Measurements from ENCODE around the gene DET1. TPM values are rescaled to one million over a fixed set of nuclear protein-coding genes. Genes with fewer than 3 reads are reported as not detected.
A peak's percentile ranks its signal among the peaks of the same experiment; 100 is the strongest.

DET1 gene
- total and polyA plus RNA-seq, 2 of the 13 experiments (the other 11 are each of a cell fraction or from before 2014, with no cell fraction given), result 2.2 to 4.2 TPM

DNA sequence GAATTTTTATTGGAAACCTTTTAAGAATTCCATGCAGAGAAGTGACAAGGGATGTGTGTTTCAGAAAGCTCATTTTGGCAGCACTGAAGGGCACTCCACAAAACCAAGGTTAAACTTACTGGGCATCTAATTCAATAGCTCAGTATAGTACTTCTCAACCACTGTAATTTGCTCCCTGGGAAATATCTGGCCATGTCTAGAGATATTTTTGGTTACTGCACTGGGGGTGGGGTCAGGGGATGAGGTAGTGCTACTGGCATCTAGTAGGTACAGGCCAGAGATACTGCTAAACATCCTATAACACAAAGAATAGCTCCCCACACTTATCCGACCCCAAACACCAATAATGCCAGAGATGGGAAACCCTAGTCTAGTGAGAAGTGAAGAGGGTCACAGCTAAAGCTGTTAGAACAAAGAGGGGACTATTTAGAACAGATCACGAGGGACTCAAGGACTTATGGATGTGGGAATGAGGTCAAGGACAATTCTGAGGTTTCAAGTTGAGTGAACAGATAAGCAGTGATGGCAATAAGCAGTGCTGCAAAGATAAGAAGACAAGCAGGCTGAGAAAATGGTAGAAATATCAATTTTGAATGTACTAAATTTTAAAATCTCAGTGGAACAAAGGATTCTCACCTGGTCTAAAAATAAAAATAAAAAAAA, 82.5 kb downstream of the DET1 start (continued):
- TF ChIP-seq, protein P1, sequence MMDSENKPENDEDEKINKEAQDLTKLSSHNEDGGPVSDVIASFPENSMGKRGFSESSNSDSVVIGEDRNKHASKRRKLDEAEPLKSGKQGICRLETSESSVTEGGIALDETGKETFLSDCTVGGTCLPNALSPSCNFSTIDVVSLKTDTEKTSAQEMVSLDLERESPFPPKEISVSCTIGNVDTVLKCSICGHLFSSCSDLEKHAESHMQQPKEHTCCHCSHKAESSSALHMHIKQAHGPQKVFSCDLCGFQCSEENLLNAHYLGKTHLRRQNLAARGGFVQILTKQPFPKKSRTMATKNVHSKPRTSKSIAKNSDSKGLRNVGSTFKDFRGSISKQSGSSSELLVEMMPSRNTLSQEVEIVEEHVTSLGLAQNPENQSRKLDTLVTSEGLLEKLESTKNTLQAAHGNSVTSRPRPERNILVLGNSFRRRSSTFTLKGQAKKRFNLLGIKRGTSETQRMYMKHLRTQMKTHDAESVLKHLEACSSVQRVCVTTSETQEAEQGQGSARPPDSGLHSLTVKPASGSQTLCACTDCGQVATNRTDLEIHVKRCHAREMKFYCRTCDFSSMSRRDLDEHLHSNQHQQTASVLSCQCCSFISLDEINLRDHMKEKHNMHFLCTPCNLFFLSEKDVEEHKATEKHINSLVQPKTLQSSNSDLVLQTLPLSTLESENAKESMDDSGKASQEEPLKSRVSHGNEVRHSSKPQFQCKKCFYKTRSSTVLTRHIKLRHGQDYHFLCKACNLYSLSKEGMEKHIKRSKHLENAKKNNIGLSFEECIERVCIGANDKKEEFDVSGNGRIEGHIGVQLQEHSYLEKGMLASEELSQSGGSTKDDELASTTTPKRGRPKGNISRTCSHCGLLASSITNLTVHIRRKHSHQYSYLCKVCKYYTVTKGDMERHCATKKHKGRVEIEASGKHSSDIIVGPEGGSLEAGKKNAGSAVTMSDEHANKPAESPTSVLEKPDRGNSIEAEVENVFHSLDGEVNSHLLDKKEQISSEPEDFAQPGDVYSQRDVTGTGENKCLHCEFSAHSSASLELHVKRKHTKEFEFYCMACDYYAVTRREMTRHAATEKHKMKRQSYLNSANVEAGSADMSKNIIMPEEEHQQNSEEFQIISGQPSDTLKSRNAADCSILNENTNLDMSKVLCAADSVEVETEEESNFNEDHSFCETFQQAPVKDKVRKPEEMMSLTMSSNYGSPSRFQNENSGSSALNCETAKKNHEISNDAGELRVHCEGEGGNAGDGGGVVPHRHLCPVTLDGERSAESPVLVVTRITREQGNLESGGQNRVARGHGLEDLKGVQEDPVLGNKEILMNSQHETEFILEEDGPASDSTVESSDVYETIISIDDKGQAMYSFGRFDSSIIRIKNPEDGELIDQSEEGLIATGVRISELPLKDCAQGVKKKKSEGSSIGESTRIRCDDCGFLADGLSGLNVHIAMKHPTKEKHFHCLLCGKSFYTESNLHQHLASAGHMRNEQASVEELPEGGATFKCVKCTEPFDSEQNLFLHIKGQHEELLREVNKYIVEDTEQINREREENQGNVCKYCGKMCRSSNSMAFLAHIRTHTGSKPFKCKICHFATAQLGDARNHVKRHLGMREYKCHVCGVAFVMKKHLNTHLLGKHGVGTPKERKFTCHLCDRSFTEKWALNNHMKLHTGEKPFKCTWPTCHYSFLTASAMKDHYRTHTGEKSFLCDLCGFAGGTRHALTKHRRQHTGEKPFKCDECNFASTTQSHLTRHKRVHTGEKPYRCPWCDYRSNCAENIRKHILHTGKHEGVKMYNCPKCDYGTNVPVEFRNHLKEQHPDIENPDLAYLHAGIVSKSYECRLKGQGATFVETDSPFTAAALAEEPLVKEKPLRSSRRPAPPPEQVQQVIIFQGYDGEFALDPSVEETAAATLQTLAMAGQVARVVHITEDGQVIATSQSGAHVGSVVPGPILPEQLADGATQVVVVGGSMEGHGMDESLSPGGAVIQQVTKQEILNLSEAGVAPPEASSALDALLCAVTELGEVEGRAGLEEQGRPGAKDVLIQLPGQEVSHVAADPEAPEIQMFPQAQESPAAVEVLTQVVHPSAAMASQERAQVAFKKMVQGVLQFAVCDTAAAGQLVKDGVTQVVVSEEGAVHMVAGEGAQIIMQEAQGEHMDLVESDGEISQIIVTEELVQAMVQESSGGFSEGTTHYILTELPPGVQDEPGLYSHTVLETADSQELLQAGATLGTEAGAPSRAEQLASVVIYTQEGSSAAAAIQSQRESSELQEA (CRISPR knock-in tag; IDR thresholded peaks at IDR 0.05; ENCODE audit: not compliant biosample characterization), result no peak
- TF ChIP-seq ZNF292 (CRISPR knock-in tag; IDR thresholded peaks at IDR 0.05; ENCODE audit: borderline replicate concordance, low read depth) (no peak), NR2F6 (IDR thresholded peaks at IDR 0.05) (peak; percentile 39; the same call in 1 of the 2 replicates), NR2F6 (CRISPR knock-in tag; IDR thresholded peaks at IDR 0.05) (peak; percentile 66), REPIN1 (CRISPR knock-in tag; IDR thresholded peaks at IDR 0.05; ENCODE audit: borderline replicate concordance, low read depth) (no peak), ZNF326 (CRISPR knock-in tag; IDR thresholded peaks at IDR 0.05; ENCODE audit: borderline replicate concordance) (no peak), ERF (CRISPR knock-in tag; IDR thresholded peaks at IDR 0.05) (no peak), CCAR2 (optimal IDR thresholded peaks at IDR 0.05; ENCODE audit: low read depth, low read length) (no peak)
- TF ChIP-seq, protein P2, sequence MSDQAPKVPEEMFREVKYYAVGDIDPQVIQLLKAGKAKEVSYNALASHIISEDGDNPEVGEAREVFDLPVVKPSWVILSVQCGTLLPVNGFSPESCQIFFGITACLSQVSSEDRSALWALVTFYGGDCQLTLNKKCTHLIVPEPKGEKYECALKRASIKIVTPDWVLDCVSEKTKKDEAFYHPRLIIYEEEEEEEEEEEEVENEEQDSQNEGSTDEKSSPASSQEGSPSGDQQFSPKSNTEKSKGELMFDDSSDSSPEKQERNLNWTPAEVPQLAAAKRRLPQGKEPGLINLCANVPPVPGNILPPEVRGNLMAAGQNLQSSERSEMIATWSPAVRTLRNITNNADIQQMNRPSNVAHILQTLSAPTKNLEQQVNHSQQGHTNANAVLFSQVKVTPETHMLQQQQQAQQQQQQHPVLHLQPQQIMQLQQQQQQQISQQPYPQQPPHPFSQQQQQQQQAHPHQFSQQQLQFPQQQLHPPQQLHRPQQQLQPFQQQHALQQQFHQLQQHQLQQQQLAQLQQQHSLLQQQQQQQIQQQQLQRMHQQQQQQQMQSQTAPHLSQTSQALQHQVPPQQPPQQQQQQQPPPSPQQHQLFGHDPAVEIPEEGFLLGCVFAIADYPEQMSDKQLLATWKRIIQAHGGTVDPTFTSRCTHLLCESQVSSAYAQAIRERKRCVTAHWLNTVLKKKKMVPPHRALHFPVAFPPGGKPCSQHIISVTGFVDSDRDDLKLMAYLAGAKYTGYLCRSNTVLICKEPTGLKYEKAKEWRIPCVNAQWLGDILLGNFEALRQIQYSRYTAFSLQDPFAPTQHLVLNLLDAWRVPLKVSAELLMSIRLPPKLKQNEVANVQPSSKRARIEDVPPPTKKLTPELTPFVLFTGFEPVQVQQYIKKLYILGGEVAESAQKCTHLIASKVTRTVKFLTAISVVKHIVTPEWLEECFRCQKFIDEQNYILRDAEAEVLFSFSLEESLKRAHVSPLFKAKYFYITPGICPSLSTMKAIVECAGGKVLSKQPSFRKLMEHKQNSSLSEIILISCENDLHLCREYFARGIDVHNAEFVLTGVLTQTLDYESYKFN (CRISPR knock-in tag; conservative IDR thresholded peaks at IDR 0.05), result peak; percentile 48; the same call in 1 of the 2 replicates
